Activated T-helper 1 cell treated with anti-CD3 and anti-CD28 coated beads, Interleukin-12 subunit alpha, Interleukin-12 subunit beta, Interleukin-2, Interleukin-4 antibody, amounts not matched to agents 30 ng/mL and 10 ng/mL and 1 ng/mL, durations not matched to agents 14 hours and 24 hours and 36 hours (primary cell): Measurements from ENCODE around the gene DOCK4. TPM values are rescaled to one million over a fixed set of nuclear protein-coding genes. Genes with fewer than 3 reads are reported as not detected.

Experiments used
- DNase-seq: peaks from one replicate; pipeline ENCODE4 v3.0.0; 2021; ENCODE audit warnings: low spot score
- H3K27ac Mint-ChIP-seq: one replicate; pipeline ENCODE4 v1.8.0; 2021; ENCODE audit warnings: mild to moderate bottlenecking, mixed read lengths
- H3K27me3 Mint-ChIP-seq: one replicate; pipeline ENCODE4 v1.8.0; 2022; ENCODE audit warnings: mild to moderate bottlenecking, moderate library complexity, mixed read lengths; ENCODE audit not compliant: insufficient read depth
- H3K36me3 Mint-ChIP-seq: one replicate; pipeline ENCODE4 v1.8.0; 2021; ENCODE audit warnings: low read depth, mixed read lengths
- H3K4me1 Mint-ChIP-seq: one replicate; pipeline ENCODE4 v1.8.0; 2021; ENCODE audit warnings: low read depth, mixed read lengths
- H3K4me3 Mint-ChIP-seq: one replicate; pipeline ENCODE4 v1.8.0; 2021; ENCODE audit warnings: mild to moderate bottlenecking, moderate library complexity, mixed read lengths
- H3K9me3 Mint-ChIP-seq: one replicate; pipeline ENCODE4 v1.8.0; 2021; ENCODE audit warnings: mixed read lengths
- intact Hi-C: fragments of 100-400 bp; cut with micrococcal nuclease; formaldehyde crosslinking; loops from one replicate; pipeline ENCODE4 v1.15.1; 2024
- total RNA-seq: library from RNA; stranded (reverse); gene quantifications from 2 replicates; pipeline ENCODE4 v1.2.3, GENCODE V29; 2022

The DOCK4 gene
- total RNA-seq, 1 donor from 2014 or later = 0.31 TPM

DNA sequence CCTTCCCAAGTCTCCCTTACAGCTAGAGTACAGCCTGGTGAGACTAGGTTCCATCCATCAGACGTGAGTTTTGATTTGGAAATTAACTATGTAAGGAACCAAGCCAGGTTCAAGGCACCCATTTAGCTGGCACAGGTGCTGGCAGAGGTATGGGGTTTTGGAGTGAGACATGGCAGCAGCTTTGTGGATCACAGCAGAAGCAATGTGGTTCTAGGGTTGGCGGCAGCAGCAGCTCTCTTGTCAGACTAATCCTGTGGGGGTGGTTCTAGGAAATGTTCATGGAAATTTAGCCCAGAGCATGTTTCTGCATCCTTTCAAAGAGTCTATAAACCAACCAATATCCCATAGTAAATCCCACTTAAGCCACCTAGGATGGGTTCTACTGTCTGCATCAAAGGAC is 142.2 kb downstream of the DOCK4 start:
- intact Hi-C loops = no loop called here
- DNase-seq = no peak
- Mint-ChIP-seq H3K4me1 (no peaks in the 10 kb centered on the region), H3K9me3 (no peaks in the 10 kb centered on the region), H3K27ac (no peak overlapping the region), H3K27me3 (no peaks in the 10 kb centered on the region), H3K36me3 (no peaks in the 10 kb centered on the region), H3K4me3 (no peak overlapping the region)

DNA sequence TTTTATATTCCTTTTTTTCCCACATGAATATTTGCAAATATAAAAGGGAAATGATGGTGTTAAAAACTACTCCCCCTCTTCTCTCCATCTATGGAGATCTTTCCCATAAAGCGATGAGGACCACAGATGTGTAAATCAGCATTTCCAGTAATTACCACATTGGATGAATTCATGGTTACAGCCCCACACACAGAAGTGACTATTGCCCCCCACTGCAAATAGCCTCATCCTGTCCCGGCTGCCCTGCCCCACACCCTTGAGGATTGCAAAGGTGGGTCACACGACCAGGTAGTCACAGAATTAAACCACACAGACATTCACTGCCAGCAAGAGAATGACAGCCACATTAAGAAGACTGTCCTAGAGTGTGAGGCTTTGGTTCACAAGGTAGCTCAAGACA is 145.1 kb downstream of the DOCK4 start:
- Mint-ChIP-seq H3K4me1 (no peaks in the 10 kb centered on the region), H3K36me3 (no peaks in the 10 kb centered on the region), H3K27me3 (no peaks in the 10 kb centered on the region), H3K9me3 (no peaks in the 10 kb centered on the region), H3K4me3 (no peak overlapping the region), H3K27ac (no peak overlapping the region)
- intact Hi-C loops = no loop called here
- DNase-seq = no peak

DNA sequence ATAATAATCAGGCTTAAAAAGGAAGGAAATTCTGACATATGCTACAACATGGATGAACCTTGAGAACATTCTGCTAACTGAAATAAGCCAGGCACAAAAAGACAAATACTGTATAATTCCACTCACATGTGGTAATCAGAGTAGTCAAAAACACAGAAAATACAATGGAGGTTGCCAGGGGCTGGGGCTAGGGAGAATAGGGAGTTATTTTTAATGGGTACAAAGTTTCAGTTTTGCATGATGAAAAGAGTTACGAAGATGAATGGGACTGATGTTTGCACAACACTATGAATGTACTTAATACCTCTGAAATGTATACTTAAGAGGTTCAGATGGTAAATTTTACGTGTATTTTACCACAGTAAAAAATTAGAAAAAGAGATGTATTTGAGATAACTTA is 145.6 kb downstream of the DOCK4 start:
- intact Hi-C loops = no loop called here
- Mint-ChIP-seq H3K27me3 (no peaks in the 10 kb centered on the region), H3K27ac (no peak overlapping the region), H3K9me3 (no peaks in the 10 kb centered on the region), H3K36me3 (no peaks in the 10 kb centered on the region), H3K4me1 (no peaks in the 10 kb centered on the region), H3K4me3 (no peak overlapping the region)
- no peak for DNase-seq

DNA sequence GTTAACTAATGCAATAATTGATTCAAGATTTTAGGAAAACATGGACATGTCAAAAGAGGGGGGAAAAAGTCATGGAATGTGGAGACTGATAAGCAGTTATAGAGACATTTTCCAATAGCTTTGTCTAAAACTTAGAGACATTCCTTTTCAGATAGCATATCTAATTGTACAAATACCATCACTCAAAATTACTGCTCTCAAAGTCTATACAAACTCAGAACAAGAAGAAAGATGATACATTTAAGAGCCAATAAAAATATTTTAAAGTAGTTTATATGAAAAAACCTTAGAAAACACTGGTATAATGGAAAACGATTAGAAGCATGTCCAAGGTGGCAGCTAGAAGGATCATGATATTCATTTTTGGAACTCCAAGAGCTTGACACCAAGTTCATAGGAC is 146.5 kb downstream of the DOCK4 start:
- intact Hi-C loops = no loop called here
- no peaks in the 10 kb centered on the region for H3K4me1 Mint-ChIP-seq
- H3K9me3 Mint-ChIP-seq = no peaks in the 10 kb centered on the region
- H3K36me3 Mint-ChIP-seq = no peaks in the 10 kb centered on the region
- no peak overlapping the region for H3K27ac Mint-ChIP-seq
- H3K27me3 Mint-ChIP-seq = no peaks in the 10 kb centered on the region
- no peak overlapping the region for H3K4me3 Mint-ChIP-seq
- no peak for DNase-seq

DNA sequence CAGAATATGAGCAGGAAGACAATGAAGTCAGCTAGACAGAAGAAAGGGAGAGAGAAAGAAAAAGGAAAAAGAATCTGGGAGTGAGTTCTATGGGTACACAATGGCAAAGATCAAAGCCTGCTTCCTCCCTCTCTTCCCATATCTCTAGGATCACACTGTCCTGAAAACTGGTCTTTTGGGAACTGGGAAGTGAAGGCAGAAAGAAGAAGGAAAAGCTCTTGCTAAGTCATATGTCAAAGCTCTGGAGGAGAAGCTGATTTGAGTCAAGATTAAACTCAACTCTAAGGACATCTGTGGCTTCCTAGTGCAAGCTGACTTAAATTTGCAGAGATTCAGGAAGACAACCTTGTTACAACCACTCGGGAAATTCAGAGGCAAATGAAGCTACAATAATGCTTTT is 147.5 kb downstream of the DOCK4 start:
- DNase-seq = no peak
- intact Hi-C loops = no loop called here
- H3K27ac Mint-ChIP-seq = no peak overlapping the region

DNA sequence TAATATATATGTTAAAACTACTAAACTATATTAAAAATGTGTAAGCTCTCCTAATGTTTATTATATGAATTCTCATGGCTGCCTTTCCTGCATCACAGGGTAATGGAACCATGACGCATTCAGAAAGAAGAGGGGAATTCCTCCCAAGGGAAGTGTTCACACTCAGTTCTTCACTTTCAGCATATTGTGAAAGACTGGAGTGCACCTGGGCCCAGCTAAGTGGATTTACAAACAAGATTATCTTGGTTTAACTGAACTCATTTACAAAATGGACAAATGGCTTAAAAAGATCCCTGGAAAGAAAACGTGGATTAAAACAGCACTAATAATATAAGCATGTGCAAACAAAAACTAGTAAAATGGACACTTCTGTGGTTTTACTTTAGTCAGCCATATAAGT is 149.8 kb downstream of the DOCK4 start:
- Mint-ChIP-seq H3K27me3 (no peaks in the 10 kb centered on the region), H3K36me3 (no peaks in the 10 kb centered on the region), H3K4me3 (no peak overlapping the region), H3K27ac (no peak overlapping the region), H3K9me3 (no peaks in the 10 kb centered on the region), H3K4me1 (no peaks in the 10 kb centered on the region)
- intact Hi-C loops = no loop called here
- no peak for DNase-seq

More for the DNA sequence above, 147.5 kb downstream of the DOCK4 start:
- Mint-ChIP-seq H3K9me3 (no peaks in the 10 kb centered on the region), H3K4me1 (no peaks in the 10 kb centered on the region), H3K4me3 (no peak overlapping the region), H3K36me3 (no peaks in the 10 kb centered on the region), H3K27me3 (no peaks in the 10 kb centered on the region)

DNA sequence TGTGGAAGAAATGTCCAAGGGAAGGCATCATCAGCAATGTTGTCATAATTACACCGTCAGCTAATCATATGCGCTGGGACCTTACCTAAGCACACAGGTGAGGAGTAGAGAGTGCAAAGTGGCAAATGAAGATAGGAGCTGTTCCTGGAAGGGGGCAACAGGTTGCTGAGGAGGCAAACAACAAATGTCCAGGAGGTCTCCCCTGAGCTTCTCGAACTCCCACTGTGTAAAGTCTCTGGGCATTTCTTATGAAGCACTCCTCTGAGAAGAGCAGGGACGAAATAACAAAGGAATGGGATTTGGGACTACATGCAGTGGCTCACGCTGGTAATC is 152.5 kb downstream of the DOCK4 start:
- no peak overlapping the region for H3K27ac Mint-ChIP-seq
- no peaks in the 10 kb centered on the region for H3K4me1 Mint-ChIP-seq
- H3K36me3 Mint-ChIP-seq = no peaks in the 10 kb centered on the region
- no peaks in the 10 kb centered on the region for H3K9me3 Mint-ChIP-seq
- intact Hi-C loops = no loop called here
- H3K4me3 Mint-ChIP-seq = no peak overlapping the region
- no peaks in the 10 kb centered on the region for H3K27me3 Mint-ChIP-seq
- DNase-seq = no peak

DNA sequence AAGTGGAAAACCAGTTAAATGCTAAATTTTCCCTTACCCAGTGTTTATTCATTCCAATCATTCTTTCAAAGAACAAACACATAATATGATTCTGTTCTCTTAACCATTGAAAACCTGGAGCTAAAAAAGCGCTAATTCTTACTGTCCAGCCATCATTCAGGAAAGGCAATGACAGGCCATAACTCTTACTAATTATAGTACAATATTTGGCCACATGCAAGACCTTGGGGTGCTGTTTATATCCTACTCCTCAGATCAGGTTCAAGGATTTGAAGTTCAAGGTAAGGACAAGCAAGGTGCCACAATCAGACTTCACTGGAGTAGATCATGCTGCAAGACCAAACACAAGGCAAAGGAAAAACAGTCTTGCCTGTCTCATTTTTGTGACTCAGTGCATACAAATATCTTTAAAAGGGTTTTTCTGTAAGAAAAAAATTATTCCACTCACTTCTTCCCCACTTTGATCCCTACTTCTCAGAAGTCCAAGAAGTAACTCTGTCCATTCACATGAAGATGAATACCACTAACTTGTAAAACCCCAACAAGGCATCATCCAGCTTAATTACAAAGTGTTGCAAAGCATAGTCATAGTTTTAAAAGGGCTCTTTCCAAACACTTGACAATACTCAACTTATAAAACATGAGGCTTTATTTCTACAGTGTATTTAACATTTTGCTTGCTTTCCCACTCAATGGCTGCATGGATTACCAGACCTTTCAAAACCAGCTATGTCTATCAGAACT is 153.0 kb downstream of the DOCK4 start:
- no peak for DNase-seq
- Mint-ChIP-seq H3K27me3 (no peaks in the 10 kb centered on the region), H3K4me1 (no peaks in the 10 kb centered on the region), H3K9me3 (no peaks in the 10 kb centered on the region), H3K27ac (no peak overlapping the region), H3K4me3 (no peak overlapping the region), H3K36me3 (no peaks in the 10 kb centered on the region)
- intact Hi-C loops = no loop called here

DNA sequence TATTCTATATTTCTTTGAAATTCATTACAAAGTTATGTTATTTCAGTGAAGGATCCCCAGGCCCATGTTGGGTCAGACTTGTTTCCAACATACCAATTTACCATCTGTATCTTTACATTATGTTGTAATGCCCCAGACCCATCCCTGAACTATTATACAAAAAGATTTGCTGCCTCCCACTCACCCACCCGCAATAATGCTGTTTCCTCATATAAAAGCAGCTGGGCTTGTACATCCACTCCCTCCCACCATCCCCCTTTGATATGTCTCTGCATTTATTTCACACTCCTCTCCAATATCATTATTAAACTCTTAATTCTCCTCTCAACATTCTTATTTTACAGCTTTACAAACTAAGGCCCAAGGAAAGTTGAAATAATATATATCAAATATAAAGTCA is 153.7 kb downstream of the DOCK4 start:
- intact Hi-C loops = no loop called here
- DNase-seq = no peak
- no peaks in the 10 kb centered on the region for H3K4me1 Mint-ChIP-seq
- H3K4me3 Mint-ChIP-seq = no peak overlapping the region
- no peaks in the 10 kb centered on the region for H3K9me3 Mint-ChIP-seq
- no peaks in the 10 kb centered on the region for H3K36me3 Mint-ChIP-seq
- no peaks in the 10 kb centered on the region for H3K27me3 Mint-ChIP-seq
- H3K27ac Mint-ChIP-seq = no peak overlapping the region

DNA sequence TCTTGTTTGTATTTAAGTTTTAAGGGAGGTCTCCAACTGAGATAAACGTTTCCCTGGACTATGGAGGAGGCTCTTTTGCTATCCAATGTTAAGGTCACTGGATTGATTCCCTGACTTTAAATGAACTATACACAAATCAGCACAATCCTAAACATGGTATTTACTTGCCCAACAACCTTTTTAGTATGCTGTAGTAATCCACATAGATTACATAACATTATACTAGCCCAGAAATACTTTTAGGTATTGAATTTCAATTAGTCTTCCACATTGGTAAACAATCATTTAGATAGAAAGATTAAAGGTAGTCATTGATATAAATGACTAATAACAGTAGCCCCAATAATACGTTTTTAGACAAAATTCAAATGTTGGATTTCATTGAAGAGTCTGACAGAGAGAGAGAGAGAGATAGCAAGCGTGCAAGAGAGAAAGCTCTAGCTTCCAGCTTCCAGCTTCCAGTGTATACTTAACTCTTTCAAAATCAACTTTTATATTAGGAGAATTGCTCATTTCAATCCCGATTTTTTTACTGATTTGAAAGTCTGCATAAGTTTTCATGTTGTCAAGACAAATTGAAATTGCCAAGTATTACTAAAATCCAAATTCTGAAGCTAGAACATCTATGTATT is 155.8 kb downstream of the DOCK4 start:
- intact Hi-C loops = no loop called here
- DNase-seq = no peak
- Mint-ChIP-seq H3K27ac (no peak overlapping the region), H3K9me3 (no peaks in the 10 kb centered on the region), H3K36me3 (no peaks in the 10 kb centered on the region), H3K4me3 (no peak overlapping the region), H3K4me1 (no peaks in the 10 kb centered on the region), H3K27me3 (no peaks in the 10 kb centered on the region)

DNA sequence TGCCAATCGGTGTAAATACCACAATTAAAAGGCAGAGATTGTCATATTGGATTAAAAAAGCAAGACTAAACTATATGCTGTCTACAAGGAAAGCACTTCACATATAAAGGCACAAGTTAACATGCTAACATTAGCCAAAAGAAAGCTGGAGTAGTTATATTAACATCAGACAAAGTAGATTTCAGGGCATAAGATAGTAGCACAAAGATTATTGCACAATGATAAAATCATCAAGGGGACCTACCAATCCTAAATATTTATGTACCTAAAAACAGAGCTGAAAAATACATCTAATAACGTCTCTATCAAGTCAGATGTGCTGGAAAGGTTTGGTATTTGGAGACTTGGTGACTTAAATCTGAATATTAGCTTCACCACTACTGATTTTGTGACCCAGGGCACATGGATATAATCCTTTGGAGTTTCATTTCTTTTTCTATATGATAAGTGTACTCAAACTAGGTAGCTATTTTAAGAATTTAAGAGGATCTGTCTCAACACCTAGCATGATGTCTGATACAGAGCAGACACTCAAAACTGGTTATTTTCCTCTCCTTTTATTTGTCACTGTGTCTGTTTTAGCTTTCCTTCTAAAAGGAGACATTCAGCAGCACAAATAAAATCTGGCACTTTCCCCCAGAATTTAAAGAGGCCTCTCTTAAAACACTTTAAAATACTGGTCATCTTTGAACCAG is 156.5 kb downstream of the DOCK4 start:
- intact Hi-C loops = no loop called here
- H3K9me3 Mint-ChIP-seq = no peaks in the 10 kb centered on the region

DNA sequence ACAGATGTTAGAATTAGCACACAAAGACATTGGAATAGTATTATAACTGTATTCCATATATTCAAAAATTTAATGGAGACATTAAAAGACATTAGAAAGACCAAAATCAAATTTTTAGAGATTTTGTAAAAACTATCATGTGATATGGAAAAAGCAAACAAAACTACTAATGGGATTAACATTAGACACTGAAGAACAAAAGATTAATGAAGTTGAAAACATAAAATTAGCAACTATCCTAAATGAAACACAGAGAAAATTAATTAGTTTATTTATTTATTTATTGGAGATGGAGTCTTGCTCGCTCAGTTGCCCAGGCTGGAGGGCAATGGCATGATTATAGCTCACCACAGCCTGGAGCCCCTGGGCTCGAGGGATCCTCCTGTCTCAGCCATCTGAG is 158.8 kb downstream of the DOCK4 start:
- Mint-ChIP-seq H3K27ac (no peak overlapping the region), H3K9me3 (no peaks in the 10 kb centered on the region), H3K4me3 (no peak overlapping the region), H3K36me3 (no peaks in the 10 kb centered on the region), H3K27me3 (peaks cover 3% of the 10 kb centered on the region), H3K4me1 (no peaks in the 10 kb centered on the region)
- DNase-seq = no peak
- intact Hi-C loops = no loop called here

More for the DNA sequence above, 156.5 kb downstream of the DOCK4 start:
- Mint-ChIP-seq H3K27me3 (peaks cover 2% of the 10 kb centered on the region), H3K4me3 (no peak overlapping the region), H3K36me3 (no peaks in the 10 kb centered on the region), H3K4me1 (no peaks in the 10 kb centered on the region), H3K27ac (no peak overlapping the region)
- no peak for DNase-seq

DNA sequence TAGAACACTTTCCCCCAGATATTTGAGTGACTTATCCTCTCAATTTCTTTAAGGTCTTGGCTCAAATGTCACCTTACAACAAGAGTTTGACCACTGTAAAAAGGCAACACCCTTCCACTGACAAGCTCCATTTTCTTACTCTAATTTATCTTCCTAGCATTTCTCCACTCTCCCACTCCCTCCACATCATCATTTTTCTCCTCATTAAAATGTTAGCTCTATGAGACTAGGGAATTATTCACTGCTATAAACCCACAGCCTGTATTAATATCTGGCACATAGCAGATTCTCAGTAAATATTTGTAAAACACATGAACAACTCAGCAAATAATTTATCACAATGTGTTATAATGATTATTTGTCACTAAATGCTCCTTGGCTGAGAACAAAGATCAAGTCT is 161.0 kb downstream of the DOCK4 start:
- Mint-ChIP-seq H3K27me3 (peaks cover 3% of the 10 kb centered on the region), H3K27ac (no peak overlapping the region), H3K36me3 (no peaks in the 10 kb centered on the region), H3K4me3 (no peak overlapping the region), H3K9me3 (no peaks in the 10 kb centered on the region), H3K4me1 (no peaks in the 10 kb centered on the region)
- intact Hi-C loops = no loop called here
- DNase-seq = no peak
